NCI-H2196 treated with DMSO at 0.1 percent for 48 hours (cell line): ENCODE data around the gene ETS2.

Source experiments
- DNase-seq: peaks from one replicate; lab custom pipeline; 2025; ENCODE audit not compliant: unreplicated experiment; lab: John Stamatoyannopoulos, UW

Gene ETS2

GRCh38 chr21:38800924-38801744 lies 4.6 kb upstream of the ETS2 start:
- DNase-seq: no peak

- DNase-seq: no peak
Measured at GRCh38 chr21:38802050-38803026, 3.4 kb upstream of the ETS2 start.

- DNase-seq: no peak
Measured at GRCh38 chr21:38803075-38803660, 2.6 kb upstream of the ETS2 start.

- no peak for DNase-seq
Measured at GRCh38 chr21:38804030-38804788, 1.5 kb upstream of the ETS2 start.

GRCh38 chr21:38804789-38805327 lies 871 bp upstream of the ETS2 start:
- peak; percentile 67 for DNase-seq

GRCh38 chr21:38806153-38806941 lies 618 bp downstream of the ETS2 start:
- DNase-seq: no peak

GRCh38 chr21:38806942-38807284 lies 1.2 kb downstream of the ETS2 start:
- no peak for DNase-seq

- DNase-seq: no peak
Measured at GRCh38 chr21:38807441-38807871, 1.7 kb downstream of the ETS2 start.

- DNase-seq: no peak
Measured at GRCh38 chr21:38807986-38808385, 2.3 kb downstream of the ETS2 start.

- no peak for DNase-seq
Measured at GRCh38 chr21:38809198-38809878, 3.6 kb downstream of the ETS2 start.

- no peak for DNase-seq
Measured at GRCh38 chr21:38810034-38810825, 4.5 kb downstream of the ETS2 start.

GRCh38 chr21:38810826-38811164 lies 5.1 kb downstream of the ETS2 start:
- DNase-seq: no peak

- DNase-seq: no peak
Measured at GRCh38 chr21:38811257-38811656, 5.5 kb downstream of the ETS2 start.

GRCh38 chr21:38813143-38813542 lies 7.4 kb downstream of the ETS2 start:
- DNase-seq: no peak

- DNase-seq: peak; percentile 30
Measured at GRCh38 chr21:38813547-38813946, 7.8 kb downstream of the ETS2 start.

GRCh38 chr21:38814126-38815059 lies 8.7 kb downstream of the ETS2 start:
- DNase-seq: no peak

GRCh38 chr21:38815060-38815405 lies 9.3 kb downstream of the ETS2 start:
- no peak for DNase-seq
